BLaER1 treated with 17β-estradiol and CSF1 and Interleukin-3, amounts not matched to agents 10 nM and 100 nM (cell line): Measurements from ENCODE around the gene NR2F6.

Experiments
- H3K27ac ChIP-seq, 11 experiments: shearing (Covaris generic); formaldehyde crosslinking; 2 replicates each; pipeline ENCODE4 v1.8.1; 2022
- H3K27me3 ChIP-seq, 11 experiments: shearing (Covaris generic); formaldehyde crosslinking; 2 replicates each; pipeline ENCODE4 v1.8.1; 2022
- H3K36me3 ChIP-seq, 11 experiments: shearing (Covaris generic); formaldehyde crosslinking; 2 replicates each; pipeline ENCODE4 v1.8.1; 2022
- H3K4me1 ChIP-seq, 10 experiments: shearing (Covaris generic); formaldehyde crosslinking; 2 replicates each; pipeline ENCODE4 v1.8.1; 2022
- H3K4me2 ChIP-seq, 11 experiments: shearing (Covaris generic); formaldehyde crosslinking; 2 replicates each; pipeline ENCODE4 v1.8.1; 2022
- H3K4me3 ChIP-seq, 10 experiments: shearing (Covaris generic); formaldehyde crosslinking; 2 replicates each; pipeline ENCODE4 v1.8.1; 2022
- H3K9ac ChIP-seq, 11 experiments: shearing (Covaris generic); formaldehyde crosslinking; 2 replicates each; pipeline ENCODE4 v1.8.1; 2022
- H3K9me3 ChIP-seq, 11 experiments: shearing (Covaris generic); formaldehyde crosslinking; replicated peaks in 1 of 11; 2 replicates each; pipeline ENCODE4 v1.8.1; 2022
- H4K20me1 ChIP-seq, 11 experiments: shearing (Covaris generic); formaldehyde crosslinking; 2 replicates each; pipeline ENCODE4 v1.8.1; 2022
- Cebpa-rat ChIP-seq, 11 experiments: shearing (Covaris generic); IDR thresholded peaks; 2 replicates each; pipeline ENCODE4 v1.8.1; 2022

Gene NR2F6

DNA sequence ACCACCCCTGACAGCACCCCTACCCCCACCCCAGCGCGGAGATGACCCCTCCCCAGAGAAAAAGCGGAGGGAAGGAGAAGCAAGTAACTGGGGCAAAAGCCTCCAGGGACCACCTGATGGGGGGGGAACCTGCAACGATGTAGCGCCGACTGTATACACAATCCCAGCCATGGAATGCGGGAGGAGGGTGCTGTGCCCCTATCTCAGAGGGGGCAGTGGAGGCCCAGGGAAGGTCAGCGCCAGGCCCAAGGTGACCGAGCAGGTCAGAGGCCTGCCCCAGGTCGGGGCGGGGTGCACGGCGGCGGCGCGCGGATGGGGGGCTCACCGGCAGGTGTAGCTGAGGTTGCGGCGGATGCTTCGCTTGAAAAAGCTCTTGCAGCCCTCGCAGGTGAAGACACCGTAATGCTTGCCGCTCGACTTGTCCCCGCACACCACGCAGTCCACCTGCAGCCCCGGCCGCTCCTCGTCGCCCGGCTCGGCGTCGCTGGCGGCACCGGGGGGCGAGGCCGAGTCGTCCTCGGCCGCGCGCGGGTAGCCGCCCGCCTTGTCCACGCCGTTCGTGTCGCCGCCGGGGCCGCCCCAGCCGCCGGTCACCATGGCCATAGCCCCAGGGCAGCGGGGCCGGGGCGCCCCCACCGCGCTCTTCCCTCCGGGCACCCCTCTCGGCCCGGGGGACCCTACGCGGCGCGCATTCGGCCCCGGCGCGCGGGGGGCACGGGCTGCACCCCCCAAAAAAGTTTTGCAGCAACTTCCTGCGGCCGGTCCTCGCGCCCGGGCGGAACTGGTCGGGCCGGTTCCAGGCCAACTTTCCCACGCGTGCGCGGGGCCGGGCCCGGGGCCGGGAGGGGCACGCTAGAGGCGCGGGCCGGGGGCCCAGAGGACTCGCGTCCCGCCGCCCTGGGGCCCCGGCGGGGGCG is 843 bp downstream of the NR2F6 start:
- peak overlapping the region; percentile 93 to 100 (median 99) for H3K4me2 ChIP-seq
- no peaks in the 10 kb centered on the region for H3K27me3 ChIP-seq
- H3K27ac ChIP-seq: peak overlapping the region; percentile 53 to 92 (median 80)
- peaks cover 37 to 66% (median 55%) of the 10 kb centered on the region in 10 experiments for H3K4me1 ChIP-seq
- no peak for TF ChIP-seq Cebpa-rat (IDR thresholded peaks at IDR 0.05)
- H3K4me3 ChIP-seq: peak overlapping the region; percentile 79 to 98 (median 90)
- no peaks in the 10 kb centered on the region for H3K9me3 ChIP-seq
- H4K20me1 ChIP-seq: peaks cover 22 to 53% (median 40%) of the 10 kb centered on the region in 11 experiments; a peak in 21 of 22 replicates
- H3K36me3 ChIP-seq: peaks cover 0 to 17% (median 10%) of the 10 kb centered on the region in 11 experiments; a peak in 10 of 22 replicates
- H3K9ac ChIP-seq: peak overlapping the region; percentile 83 to 91 (median 87)

DNA sequence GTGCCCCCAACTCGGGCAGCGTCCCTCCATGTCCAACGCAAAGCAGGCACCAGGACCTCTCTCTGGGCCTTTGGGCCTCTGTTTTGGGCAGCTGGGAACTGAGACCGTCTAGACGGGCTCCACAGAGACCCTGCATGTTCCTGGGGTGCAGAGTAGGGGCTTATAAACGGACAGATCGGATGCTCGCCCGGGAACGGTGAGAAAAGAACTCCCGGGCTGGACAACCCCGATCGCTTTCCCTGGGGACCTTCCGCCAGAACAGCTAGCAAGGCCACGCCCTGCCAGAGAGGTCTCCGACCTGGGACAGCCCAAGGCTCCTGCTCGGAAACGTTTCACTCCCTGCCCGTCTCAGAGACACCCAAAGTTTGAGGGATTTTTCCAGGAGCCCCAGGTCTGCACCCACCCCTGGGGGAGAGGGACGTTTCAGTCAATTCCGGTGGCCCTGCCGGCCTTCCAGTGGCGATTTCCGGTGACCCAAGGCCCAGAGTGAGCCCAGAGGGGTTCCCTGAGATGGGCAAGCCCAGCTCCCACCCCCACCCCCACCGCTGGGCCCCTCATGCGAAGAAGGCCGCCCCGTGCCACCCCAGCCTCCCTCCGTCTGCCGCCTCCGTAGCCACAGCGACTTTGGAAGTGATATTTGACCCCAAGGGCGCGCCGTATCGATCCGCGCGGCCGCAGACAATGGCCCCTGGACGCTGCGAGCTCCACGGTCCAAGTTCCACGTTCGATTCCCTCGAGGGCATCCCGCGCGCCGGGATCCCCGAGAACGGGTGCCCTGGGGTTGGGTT is 1.7 kb downstream of the NR2F6 start:
- H3K9me3 ChIP-seq: no peaks in the 10 kb centered on the region
- H3K27ac ChIP-seq: peak overlapping the region; percentile 53 to 92 (median 80); a peak in 18 of 22 replicates
- peaks cover 22 to 55% (median 41%) of the 10 kb centered on the region in 11 experiments; a peak in 21 of 22 replicates for H4K20me1 ChIP-seq
- peak overlapping the region; percentile 83 to 91 (median 87) for H3K9ac ChIP-seq
- H3K4me1 ChIP-seq: peaks cover 37 to 64% (median 53%) of the 10 kb centered on the region in 10 experiments
- H3K4me3 ChIP-seq: peak overlapping the region; percentile 79 to 98 (median 90)
- H3K4me2 ChIP-seq: peak overlapping the region; percentile 93 to 100 (median 99)
- peaks cover 0 to 23% (median 16%) of the 10 kb centered on the region in 11 experiments; a peak in 10 of 22 replicates for H3K36me3 ChIP-seq
- no peak for TF ChIP-seq Cebpa-rat (IDR thresholded peaks at IDR 0.05)
- no peaks in the 10 kb centered on the region for H3K27me3 ChIP-seq

DNA sequence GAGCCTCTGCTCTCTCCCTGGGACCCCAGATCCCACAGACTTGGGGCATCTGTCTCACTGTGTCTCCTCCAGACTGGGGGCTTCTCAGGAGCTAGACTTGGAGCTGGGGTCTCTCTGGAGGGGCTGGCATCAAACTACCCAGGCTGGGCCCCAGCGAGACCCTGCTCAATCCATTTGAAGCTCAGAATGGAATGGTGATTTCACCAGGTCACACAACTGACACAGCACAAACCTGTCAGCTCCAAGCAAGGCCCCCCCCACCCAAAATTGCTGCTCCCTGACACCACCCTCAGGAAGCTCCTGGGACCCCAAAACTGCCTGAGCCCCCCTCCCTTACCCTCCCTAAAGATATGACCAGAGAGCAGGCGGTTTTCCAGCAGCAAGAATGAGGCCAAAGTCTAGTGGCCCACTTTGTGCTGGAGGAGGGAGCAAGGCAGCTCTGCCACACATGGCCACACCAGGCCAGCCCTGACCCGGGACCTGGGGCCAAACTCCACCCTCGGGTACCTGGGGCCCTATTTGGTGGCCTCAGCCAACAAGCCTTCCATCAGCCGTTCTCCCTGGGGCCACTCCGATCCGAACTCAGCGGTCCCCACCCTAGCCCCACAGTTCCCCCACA is 2.4 kb downstream of the NR2F6 start:
- Histone ChIP-seq H4K20me1 (peaks cover 22 to 58% (median 41%) of the 10 kb centered on the region in 11 experiments; a peak in 21 of 22 replicates), H3K27ac (peak overlapping the region in 7 of 11 experiments; percentile 75 to 92 (median 84); a peak in 11 of 22 replicates), H3K36me3 (peaks cover 1 to 30% (median 22%) of the 10 kb centered on the region in 11 experiments; a peak in 20 of 22 replicates), H3K4me2 (peak overlapping the region; percentile 93 to 100 (median 99)), H3K9ac (peak overlapping the region; percentile 83 to 91 (median 87); a peak in 21 of 22 replicates), H3K4me1 (peaks cover 37 to 61% (median 52%) of the 10 kb centered on the region in 10 experiments), H3K4me3 (peak overlapping the region; percentile 79 to 98 (median 90)), H3K27me3 (no peaks in the 10 kb centered on the region), H3K9me3 (no peaks in the 10 kb centered on the region)
- no peak for TF ChIP-seq Cebpa-rat (IDR thresholded peaks at IDR 0.05)

DNA sequence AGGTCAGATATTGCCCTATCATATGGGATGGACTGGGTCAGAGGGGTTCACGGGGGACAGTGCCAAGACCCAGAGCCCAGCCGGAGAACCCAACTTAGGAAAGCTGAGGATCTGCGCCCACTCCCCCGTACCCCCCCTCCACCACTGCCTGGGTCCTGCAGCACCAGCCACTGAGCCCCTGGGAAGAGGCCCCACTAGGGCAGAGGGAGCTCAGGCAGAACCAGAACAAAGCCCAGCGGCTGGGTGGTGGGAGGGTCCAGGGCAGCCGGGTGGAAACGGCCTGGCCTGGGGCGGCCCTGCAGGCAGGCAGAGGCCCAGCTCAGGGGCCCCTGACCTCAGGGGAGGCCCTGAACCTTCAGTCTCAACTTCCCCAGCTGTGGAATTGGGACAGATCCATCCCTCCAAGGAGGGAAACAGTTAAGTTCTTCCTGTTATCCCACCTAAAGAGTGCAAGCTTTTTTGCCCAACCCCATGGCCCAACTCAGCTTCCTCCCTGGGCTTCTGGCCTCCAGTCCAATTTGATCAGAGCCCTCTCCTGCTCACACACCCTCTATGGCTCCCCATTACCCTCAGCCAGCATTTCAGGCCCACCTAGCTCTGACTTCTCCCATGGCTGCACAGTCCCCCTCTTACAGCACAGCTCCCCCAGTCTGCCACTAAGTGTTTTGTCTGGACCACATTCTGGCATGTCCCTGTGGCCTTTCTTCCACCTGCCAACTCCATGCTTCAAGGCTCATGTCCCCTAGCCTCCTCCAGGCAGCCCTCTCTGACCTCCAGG is 3.1 kb downstream of the NR2F6 start:
- H3K27me3 ChIP-seq: no peaks in the 10 kb centered on the region
- peak overlapping the region in 8 of 10 experiments; percentile 3 to 98 (median 82); a peak in 11 of 20 replicates for H3K4me3 ChIP-seq
- peaks cover 8 to 37% (median 29%) of the 10 kb centered on the region in 11 experiments; a peak in 21 of 22 replicates for H3K36me3 ChIP-seq
- H4K20me1 ChIP-seq: peaks cover 22 to 63% (median 41%) of the 10 kb centered on the region in 11 experiments; a peak in 21 of 22 replicates
- H3K9me3 ChIP-seq: no peaks in the 10 kb centered on the region
- H3K4me2 ChIP-seq: peak overlapping the region; percentile 93 to 100 (median 99)
- H3K4me1 ChIP-seq: peaks cover 35 to 54% (median 49%) of the 10 kb centered on the region in 10 experiments
- peak overlapping the region in 9 of 11 experiments; percentile 24 to 57 (median 42); a peak in 15 of 22 replicates for H3K27ac ChIP-seq
- no peak for TF ChIP-seq Cebpa-rat (IDR thresholded peaks at IDR 0.05)
- peak overlapping the region; percentile 11 to 91 (median 87); a peak in 19 of 22 replicates for H3K9ac ChIP-seq

DNA sequence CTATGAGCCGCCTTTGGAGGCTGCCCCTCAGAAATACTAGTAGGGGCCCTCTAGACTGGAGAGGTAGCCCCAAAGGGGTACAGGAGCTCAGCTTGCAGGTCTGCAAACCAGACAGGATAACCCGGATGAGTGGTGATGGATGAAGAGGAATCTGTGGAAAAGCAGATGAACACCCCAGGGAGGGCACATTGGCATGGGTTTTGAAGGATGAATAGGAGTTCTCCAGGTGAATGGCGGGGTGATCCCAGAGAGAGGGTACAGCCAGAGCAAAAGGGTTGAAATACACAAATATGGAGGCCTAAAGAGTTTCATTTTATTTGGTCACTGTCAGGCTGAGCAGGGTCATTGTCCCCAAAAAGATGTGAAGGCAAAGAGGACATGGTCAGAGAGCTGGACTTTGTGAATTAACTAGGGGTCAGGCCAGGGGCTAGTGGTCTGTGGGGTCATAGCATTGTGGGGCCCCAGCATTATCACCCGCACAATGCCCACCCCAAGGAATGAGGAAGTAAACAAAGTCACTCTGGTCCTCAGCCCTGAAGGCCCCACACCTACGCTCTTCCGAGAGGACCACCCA is 4.8 kb downstream of the NR2F6 start:
- no peak overlapping the region for H3K9ac ChIP-seq
- no peaks in the 10 kb centered on the region for H3K27me3 ChIP-seq
- TF ChIP-seq Cebpa-rat (IDR thresholded peaks at IDR 0.05): no peak
- H3K4me3 ChIP-seq: no peak overlapping the region
- H3K4me2 ChIP-seq: peak overlapping the region in 7 of 11 experiments; percentile 15 to 100 (median 96); a peak in 7 of 22 replicates
- no peaks in the 10 kb centered on the region for H3K9me3 ChIP-seq
- peaks cover 29 to 51% (median 45%) of the 10 kb centered on the region in 10 experiments for H3K4me1 ChIP-seq
- H3K27ac ChIP-seq: 0 out of 22 replicates have a peak overlapping the region, but pooled peaks of 1 of the 11 experiments have one; percentile 11
- peaks cover 10 to 39% (median 29%) of the 10 kb centered on the region in 11 experiments; a peak in 21 of 22 replicates for H3K36me3 ChIP-seq
- H4K20me1 ChIP-seq: peaks cover 22 to 63% (median 41%) of the 10 kb centered on the region in 11 experiments; a peak in 21 of 22 replicates

DNA sequence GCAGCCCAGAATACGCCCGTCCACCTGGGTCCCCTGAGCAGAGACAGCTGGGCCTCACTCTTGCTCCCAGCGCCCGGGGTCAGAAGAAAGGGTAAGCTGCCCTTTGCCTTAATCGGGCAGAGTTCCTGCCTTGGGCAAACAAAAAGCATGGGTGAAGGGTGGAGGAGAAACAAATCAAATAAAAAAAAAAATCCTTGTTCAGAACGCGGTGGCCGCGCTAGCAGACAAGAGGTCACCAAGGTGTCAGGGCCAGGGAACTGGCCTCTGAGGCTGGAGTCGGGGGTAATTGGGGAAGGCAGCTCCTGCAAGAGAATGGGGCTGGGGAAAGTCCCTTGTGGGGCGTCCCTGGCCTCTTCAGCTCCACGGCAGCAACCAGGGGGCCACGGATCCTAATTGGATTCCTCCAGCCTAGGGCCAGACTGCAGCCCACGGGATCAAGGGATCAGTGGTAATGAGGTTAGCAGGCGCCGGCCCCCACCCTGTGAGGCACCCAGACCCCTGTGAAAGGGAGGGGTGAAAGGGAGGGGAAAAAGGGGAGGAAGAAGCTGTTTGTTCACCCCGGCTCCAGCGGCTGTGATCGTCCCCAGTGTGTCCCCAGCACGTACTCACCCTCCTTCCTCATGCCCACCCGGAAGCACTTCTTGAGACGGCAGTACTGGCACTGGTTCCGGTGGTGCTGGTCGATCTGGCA is 5.5 kb downstream of the NR2F6 start:
- H3K9ac ChIP-seq: no peak overlapping the region
- H3K27ac ChIP-seq: 0 out of 22 replicates have a peak overlapping the region, but pooled peaks of 1 of the 11 experiments have one; percentile 18
- H3K4me2 ChIP-seq: 0 out of 22 replicates have a peak overlapping the region, but pooled peaks of 1 of the 11 experiments have one; percentile 6
- peaks cover 31 to 54% (median 48%) of the 10 kb centered on the region in 10 experiments for H3K4me1 ChIP-seq
- no peak for TF ChIP-seq Cebpa-rat (IDR thresholded peaks at IDR 0.05)
- no peaks in the 10 kb centered on the region for H3K27me3 ChIP-seq
- H4K20me1 ChIP-seq: peaks cover 23 to 63% (median 41%) of the 10 kb centered on the region in 11 experiments; a peak in 21 of 22 replicates
- no peak overlapping the region for H3K4me3 ChIP-seq
- peaks cover 10 to 39% (median 29%) of the 10 kb centered on the region in 11 experiments; a peak in 21 of 22 replicates for H3K36me3 ChIP-seq
- no peaks in the 10 kb centered on the region for H3K9me3 ChIP-seq
